Measurements from ENCODE around the gene TMC1.

Gene TMC1

DNA sequence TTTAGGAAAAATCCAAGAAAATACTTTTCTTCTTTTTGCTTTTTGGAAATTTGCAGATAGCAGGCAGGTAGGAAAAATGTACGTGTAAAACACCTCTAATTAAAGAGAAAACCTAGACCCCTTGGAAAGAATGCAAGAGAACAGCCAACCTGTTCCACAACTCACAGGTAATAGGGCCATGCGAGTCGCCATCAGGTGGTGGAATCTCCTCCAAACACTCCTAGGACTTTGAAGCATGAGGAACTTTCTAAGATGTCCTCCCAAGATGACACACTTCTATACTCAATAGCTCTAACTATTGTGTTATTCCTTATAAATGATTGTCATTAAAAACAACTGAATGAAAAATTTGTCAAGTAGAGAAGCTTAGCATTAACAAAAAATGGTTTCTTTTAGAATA, 174.0 kb downstream of the TMC1 start:
- no peaks in the 10 kb centered on the region for H3K9me3 ChIP-seq (ENCODE audit: insufficient read depth, low read depth, low read length)
- H4K20me1 ChIP-seq (ENCODE audit: insufficient read depth, low read length, poor library complexity, severe bottlenecking) = no peaks in the 10 kb centered on the region
- no peaks in the 10 kb centered on the region for H3F3A ChIP-seq (ENCODE audit: low read depth)
- no peak overlapping the region for H3K4me2 ChIP-seq (ENCODE audit: low read depth, low read length, poor library complexity, severe bottlenecking)
- H3K4me1 ChIP-seq (ENCODE audit: insufficient read depth, low read length, poor library complexity, severe bottlenecking) = no peaks in the 10 kb centered on the region
- no peaks in the 10 kb centered on the region for H3K36me3 ChIP-seq (ENCODE audit: insufficient read depth, low read length)
- H3K27me3 ChIP-seq (ENCODE audit: insufficient read depth, low read length, poor library complexity, severe bottlenecking) = no peaks in the 10 kb centered on the region
- H3K9ac ChIP-seq (ENCODE audit: low read depth, low read length, poor library complexity, severe bottlenecking) = no peak overlapping the region
- TF ChIP-seq EZH2phosphoT487 (IDR thresholded peaks at IDR 0.05; ENCODE audit: borderline replicate concordance) = no peak
- TF ChIP-seq, protein P1, sequence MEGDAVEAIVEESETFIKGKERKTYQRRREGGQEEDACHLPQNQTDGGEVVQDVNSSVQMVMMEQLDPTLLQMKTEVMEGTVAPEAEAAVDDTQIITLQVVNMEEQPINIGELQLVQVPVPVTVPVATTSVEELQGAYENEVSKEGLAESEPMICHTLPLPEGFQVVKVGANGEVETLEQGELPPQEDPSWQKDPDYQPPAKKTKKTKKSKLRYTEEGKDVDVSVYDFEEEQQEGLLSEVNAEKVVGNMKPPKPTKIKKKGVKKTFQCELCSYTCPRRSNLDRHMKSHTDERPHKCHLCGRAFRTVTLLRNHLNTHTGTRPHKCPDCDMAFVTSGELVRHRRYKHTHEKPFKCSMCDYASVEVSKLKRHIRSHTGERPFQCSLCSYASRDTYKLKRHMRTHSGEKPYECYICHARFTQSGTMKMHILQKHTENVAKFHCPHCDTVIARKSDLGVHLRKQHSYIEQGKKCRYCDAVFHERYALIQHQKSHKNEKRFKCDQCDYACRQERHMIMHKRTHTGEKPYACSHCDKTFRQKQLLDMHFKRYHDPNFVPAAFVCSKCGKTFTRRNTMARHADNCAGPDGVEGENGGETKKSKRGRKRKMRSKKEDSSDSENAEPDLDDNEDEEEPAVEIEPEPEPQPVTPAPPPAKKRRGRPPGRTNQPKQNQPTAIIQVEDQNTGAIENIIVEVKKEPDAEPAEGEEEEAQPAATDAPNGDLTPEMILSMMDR (conservative IDR thresholded peaks at IDR 0.05; ENCODE audit: low read length) = 0 out of 2 replicates have a peak, but pooled peaks have one; percentile 10
- no peak overlapping the region for H3K4me3 ChIP-seq (ENCODE audit: low read length, poor library complexity, severe bottlenecking)
- H3K9me2 ChIP-seq (replicated peaks; ENCODE audit: low read depth, low read length) = no peaks in the 10 kb centered on the region
- no peak overlapping the region for H2AFZ ChIP-seq (ENCODE audit: low read length)
- no peaks in the 10 kb centered on the region for H3K79me2 ChIP-seq (ENCODE audit: insufficient read depth, low read length)

DNA sequence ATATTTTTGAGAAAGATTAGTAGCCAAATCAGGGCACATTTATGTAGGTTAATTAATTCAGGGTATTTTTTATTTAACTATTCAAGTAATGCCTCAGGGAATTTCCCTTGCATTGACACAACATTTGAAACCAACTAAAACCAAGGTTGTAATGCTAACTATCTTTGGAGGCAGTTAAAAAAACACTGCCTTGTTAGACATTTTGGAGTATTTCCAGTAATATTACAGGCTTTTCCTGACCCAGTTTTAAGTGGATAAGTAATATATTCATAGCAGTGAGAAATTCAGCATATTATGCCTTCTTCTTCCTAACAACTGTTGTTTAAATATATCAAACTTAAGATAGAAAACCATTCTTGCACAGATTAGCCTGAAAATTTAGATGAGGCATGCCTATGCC, 175.1 kb downstream of the TMC1 start:
- no peaks in the 10 kb centered on the region for H3F3A ChIP-seq (ENCODE audit: low read depth)
- no peaks in the 10 kb centered on the region for H3K79me2 ChIP-seq (ENCODE audit: insufficient read depth, low read length)
- H3K4me2 ChIP-seq (ENCODE audit: low read depth, low read length, poor library complexity, severe bottlenecking) = no peak overlapping the region
- no peaks in the 10 kb centered on the region for H3K27me3 ChIP-seq (ENCODE audit: insufficient read depth, low read length, poor library complexity, severe bottlenecking)
- H3K9ac ChIP-seq (ENCODE audit: low read depth, low read length, poor library complexity, severe bottlenecking) = no peak overlapping the region
- H3K36me3 ChIP-seq (ENCODE audit: insufficient read depth, low read length) = no peaks in the 10 kb centered on the region
- H3K4me1 ChIP-seq (ENCODE audit: insufficient read depth, low read length, poor library complexity, severe bottlenecking) = no peaks in the 10 kb centered on the region
- no peaks in the 10 kb centered on the region for H4K20me1 ChIP-seq (ENCODE audit: insufficient read depth, low read length, poor library complexity, severe bottlenecking)
- H3K4me3 ChIP-seq (ENCODE audit: low read length, poor library complexity, severe bottlenecking) = no peak overlapping the region
- no peaks in the 10 kb centered on the region for H3K9me3 ChIP-seq (ENCODE audit: insufficient read depth, low read depth, low read length)
- H2AFZ ChIP-seq (ENCODE audit: low read length) = no peak overlapping the region
- TF ChIP-seq EZH2phosphoT487 (IDR thresholded peaks at IDR 0.05; ENCODE audit: borderline replicate concordance) = no peak
- TF ChIP-seq, protein P1 (conservative IDR thresholded peaks at IDR 0.05; ENCODE audit: low read length) = no peak
- no peaks in the 10 kb centered on the region for H3K9me2 ChIP-seq (replicated peaks; ENCODE audit: low read depth, low read length)

DNA sequence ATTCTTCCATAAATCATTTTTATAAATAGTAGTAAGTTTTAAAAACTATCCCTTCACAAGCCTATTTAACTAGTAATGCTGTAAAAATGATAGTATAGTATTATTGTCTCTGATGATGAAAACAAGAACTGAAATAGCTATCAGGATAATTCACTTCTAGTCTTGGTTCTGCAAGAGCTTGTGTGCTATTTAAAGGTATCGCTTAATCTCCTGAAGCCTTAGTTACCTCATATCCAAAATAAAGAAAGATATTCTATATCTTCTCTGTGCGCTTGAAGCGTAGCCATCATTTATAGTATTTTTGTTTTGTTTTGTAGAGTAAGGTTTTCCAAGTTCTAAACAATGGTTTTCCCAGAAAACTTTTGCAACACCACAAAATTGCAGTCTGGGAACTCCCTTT, 180.1 kb downstream of the TMC1 start:
- Histone ChIP-seq H3K4me3 (ENCODE audit: low read length, poor library complexity, severe bottlenecking) (no peak overlapping the region), H3K4me2 (ENCODE audit: low read depth, low read length, poor library complexity, severe bottlenecking) (no peak overlapping the region), H3K4me1 (ENCODE audit: insufficient read depth, low read length, poor library complexity, severe bottlenecking) (no peaks in the 10 kb centered on the region), H3K79me2 (ENCODE audit: insufficient read depth, low read length) (no peaks in the 10 kb centered on the region), H3K9ac (ENCODE audit: low read depth, low read length, poor library complexity, severe bottlenecking) (no peak overlapping the region), H3K9me3 (ENCODE audit: insufficient read depth, low read depth, low read length) (no peaks in the 10 kb centered on the region), H3K9me2 (replicated peaks; ENCODE audit: low read depth, low read length) (no peaks in the 10 kb centered on the region), H4K20me1 (ENCODE audit: insufficient read depth, low read length, poor library complexity, severe bottlenecking) (no peaks in the 10 kb centered on the region), H3F3A (ENCODE audit: low read depth) (no peaks in the 10 kb centered on the region), H2AFZ (ENCODE audit: low read length) (no peak overlapping the region), H3K36me3 (ENCODE audit: insufficient read depth, low read length) (no peaks in the 10 kb centered on the region), H3K27me3 (ENCODE audit: insufficient read depth, low read length, poor library complexity, severe bottlenecking) (no peaks in the 10 kb centered on the region)
- TF ChIP-seq, protein P1 (conservative IDR thresholded peaks at IDR 0.05; ENCODE audit: low read length) = no peak
- no peak for TF ChIP-seq EZH2phosphoT487 (IDR thresholded peaks at IDR 0.05; ENCODE audit: borderline replicate concordance)
